A549 (cell line): ENCODE data around the gene MPZ. TPM values are rescaled to one million over a fixed set of nuclear protein-coding genes. Genes with fewer than 3 reads are reported as not detected.

Experiments
- ATAC-seq, 2 experiments: fragments of 200-7000 bp in 1 of 2; fragments of >200 bp in 1 of 2; cut with Nextera tagmentation in 1 of 2; cut with Tn5 transposase in 1 of 2; 3 replicates each; pipeline versions ENCODE4 v1.8.0 to v1.9.1; 2018 to 2020; ENCODE audit warnings: mild to moderate bottlenecking in 1 of 2, moderate library complexity in 1 of 2
- CTCF ChIA-PET: fragments of 300-600 bp; sonication (Branson Sonifier 250); formaldehyde crosslinking; extraction: SDS; loops from one replicate; lab custom pipeline; 2021; ENCODE audit warnings: antibody characterized with exemption, inconsistent platforms; lab: Yijun Ruan, JAX
- POLR2A ChIA-PET: fragments of 350-600 bp; formaldehyde crosslinking; extraction: SDS; loops from one replicate; lab custom pipeline; 2021; ENCODE audit warnings: antibody characterized with exemption, inconsistent platforms; lab: Yijun Ruan, JAX
- DNase-seq, 2 experiments: peaks; one replicate each; pipeline versions ENCODE4 v3.0.0 to v3.0.0-alpha.2; 2011 to 2016; ENCODE audit warnings: low read depth in 1 of 2, low spot score in 1 of 2
- FAIRE-seq: peaks from 2 replicates; lab custom pipeline; 2011; peaks lifted over from hg19 to GRCh38; lab: Jason Lieb, UNC
- H3K27ac ChIP-seq, 2 experiments: fragments of >200 bp; sonication (Bioruptor Twin); formaldehyde crosslinking; 3 replicates each; pipeline ENCODE4 v1.5.1; 2016 to 2017
- H3K4me1 ChIP-seq: fragments of >200 bp; sonication (Bioruptor Twin); formaldehyde crosslinking; 3 replicates; pipeline ENCODE4 v1.6.1; 2016
- H3K4me2 ChIP-seq: fragments of >200 bp; sonication (Bioruptor Twin); formaldehyde crosslinking; 3 replicates; pipeline ENCODE4 v1.6.1; 2016
- H3K4me3 ChIP-seq: fragments of >200 bp; sonication (Bioruptor Twin); formaldehyde crosslinking; 3 replicates; pipeline ENCODE4 v1.5.1; 2016
- H3K9me3 ChIP-seq: fragments of >200 bp; sonication (Bioruptor Twin); formaldehyde crosslinking; 3 replicates; pipeline ENCODE4 v1.6.1; 2016
- ATOH8 ChIP-seq: fragments of 250-450 bp; sonication (Bioruptor Pico); IDR thresholded peaks from 2 replicates; pipeline ENCODE4 v1.5.0; 2020; ENCODE audit warnings: low read depth, mild to moderate bottlenecking, moderate library complexity
- BHLHE40 ChIP-seq: IDR thresholded peaks from 2 replicates; pipeline ENCODE4 v1.6.1; 2012; ENCODE audit warnings: low read depth, low read length, inconsistent platforms
- CBX2 ChIP-seq: fragments of 200-600 bp; sonication (generic); IDR thresholded peaks from 2 replicates; pipeline ENCODE4 v1.6.1; 2016; ENCODE audit warnings: low read depth, mild to moderate bottlenecking, borderline replicate concordance
- CEBPB ChIP-seq, 2 experiments: fragments of >200 bp in 1 of 2; sonication (Bioruptor Twin) in 1 of 2; formaldehyde crosslinking in 1 of 2; IDR thresholded peaks; 2 replicates each; pipeline ENCODE4 v1.6.1; 2012 to 2016
- CHD2 ChIP-seq: fragments of 150-350 bp; IDR thresholded peaks from 2 replicates; pipeline ENCODE4 v1.6.1; 2014; ENCODE audit warnings: low read length; ENCODE audit not compliant: partially characterized antibody
- CTCF ChIP-seq: fragments of >200 bp; sonication (Bioruptor Twin); formaldehyde crosslinking; IDR thresholded peaks from 3 replicates; pipeline ENCODE4 v1.5.1; 2016
- HDAC2 ChIP-seq: fragments of 200-600 bp; sonication (generic); IDR thresholded peaks from 2 replicates; pipeline ENCODE4 v1.6.1; 2016
- HOXB13 ChIP-seq: fragments of 250-450 bp; sonication (Bioruptor Pico); IDR thresholded peaks from 2 replicates; pipeline ENCODE4 v1.5.0; 2020; ENCODE audit warnings: low read depth, mild to moderate bottlenecking, moderate library complexity
- HOXB5 ChIP-seq: fragments of 250-450 bp; sonication (Bioruptor Pico); IDR thresholded peaks from 2 replicates; pipeline ENCODE4 v1.5.0; 2020; ENCODE audit warnings: mild to moderate bottlenecking, moderate library complexity
- JUN ChIP-seq, 2 experiments: fragments of >200 bp; sonication (Bioruptor Twin); formaldehyde crosslinking; IDR thresholded peaks; 2 replicates in 1 of 2; 3 replicates in 1 of 2; pipeline ENCODE4 v1.6.1; 2016 to 2017
- JUNB ChIP-seq: fragments of >200 bp; sonication (Bioruptor Twin); formaldehyde crosslinking; IDR thresholded peaks from 2 replicates; pipeline ENCODE4 v1.6.1; 2016
- MAZ ChIP-seq: fragments of 150-350 bp; IDR thresholded peaks from 2 replicates; pipeline ENCODE4 v1.6.1; 2014; ENCODE audit warnings: antibody characterized with exemption, low read depth, low read length, borderline replicate concordance
- MYC ChIP-seq: IDR thresholded peaks from 2 replicates; pipeline ENCODE4 v1.6.1; 2012; ENCODE audit warnings: mild to moderate bottlenecking, inconsistent platforms, low read length, improper control_type of control experiment, borderline replicate concordance
- NPAS2 ChIP-seq: fragments of 250-450 bp; sonication (Bioruptor Pico); IDR thresholded peaks from 2 replicates; pipeline ENCODE4 v1.8.0; 2022; ENCODE audit warnings: mild to moderate bottlenecking, moderate library complexity, borderline replicate concordance
- NR3C1 ChIP-seq: fragments of >200 bp; sonication (Bioruptor Twin); formaldehyde crosslinking; IDR thresholded peaks from 3 replicates; pipeline ENCODE4 v1.6.1; 2017
- PHF8 ChIP-seq: fragments of 200-600 bp; sonication (generic); IDR thresholded peaks from 2 replicates; pipeline ENCODE4 v1.6.1; 2016; ENCODE audit warnings: low read depth, mild to moderate bottlenecking, antibody characterized with exemption, moderate library complexity, borderline replicate concordance
- POLR2A ChIP-seq: IDR thresholded peaks from 2 replicates; pipeline ENCODE4 v1.6.1; 2012; ENCODE audit warnings: mild to moderate bottlenecking, low read length
- RAD21 ChIP-seq, 2 experiments: fragments of >200 bp in 1 of 2; sonication (Bioruptor Twin) in 1 of 2; formaldehyde crosslinking in 1 of 2; IDR thresholded peaks in 1 of 2; conservative IDR thresholded peaks in 1 of 2; 2 replicates in 1 of 2; 3 replicates in 1 of 2; pipeline ENCODE4 v1.6.1; 2012 to 2018; ENCODE audit warnings: inconsistent platforms in 1 of 2
- RARB ChIP-seq: fragments of 250-450 bp; sonication (Bioruptor Pico); IDR thresholded peaks from 2 replicates; pipeline ENCODE4 v1.8.0; 2021; ENCODE audit warnings: mild to moderate bottlenecking, moderate library complexity
- RFX5 ChIP-seq: fragments of 450-650 bp; IDR thresholded peaks from 2 replicates; pipeline ENCODE4 v1.7.1; 2014; ENCODE audit warnings: antibody characterized with exemption, mild to moderate bottlenecking, moderate library complexity
- RNF2 ChIP-seq: fragments of 200-600 bp; sonication (generic); IDR thresholded peaks from 2 replicates; pipeline ENCODE4 v1.6.1; 2016; ENCODE audit warnings: low read depth, mild to moderate bottlenecking, antibody characterized with exemption, moderate library complexity, borderline replicate concordance
- SMC3 ChIP-seq: fragments of >200 bp; sonication (Bioruptor Twin); formaldehyde crosslinking; IDR thresholded peaks from 3 replicates; pipeline ENCODE4 v1.6.1; 2018; ENCODE audit warnings: inconsistent platforms
- SREBF2 ChIP-seq: fragments of 450-650 bp; IDR thresholded peaks from 2 replicates; pipeline ENCODE4 v1.6.1; 2014; ENCODE audit warnings: mild to moderate bottlenecking, moderate library complexity
- ZC3H11A ChIP-seq: fragments of 450-650 bp; IDR thresholded peaks from 2 replicates; pipeline ENCODE4 v1.6.1; 2014; ENCODE audit warnings: antibody characterized with exemption, mild to moderate bottlenecking
- ZFP36 ChIP-seq: fragments of 450-650 bp; IDR thresholded peaks from 2 replicates; pipeline ENCODE4 v1.6.1; 2014; ENCODE audit warnings: borderline replicate concordance; ENCODE audit not compliant: partially characterized antibody
- ZNF302 ChIP-seq: fragments of 250-450 bp; sonication (Bioruptor Pico); IDR thresholded peaks from 2 replicates; pipeline ENCODE4 v1.9.0; 2021; ENCODE audit warnings: inconsistent platforms, mild to moderate bottlenecking, moderate library complexity
- ZSCAN20 ChIP-seq: fragments of 250-450 bp; sonication (Bioruptor Pico); IDR thresholded peaks from 2 replicates; pipeline ENCODE4 v1.8.0; 2022; ENCODE audit warnings: mild to moderate bottlenecking, moderate library complexity
- WGBS: methylation state at CpG from one replicate; pipeline ENCODE4 v1.1.6; 2017; ENCODE audit errors: missing lambda C conversion rate; 5-methylcytosine and 5-hydroxymethylcytosine counted together
- polyA plus RNA-seq, 4 experiments: library from polyadenylated mRNA; depleted of rRNA in 3 of 4; stranded (reverse); fragments of >200 nt; fragmentation: RNase III in 1 of 4; extraction: RNeasy Plus Mini Kit Qiagen cat#74134 plus additional on column Dnase treatment in 1 of 4; gene quantifications; 2 replicates in 3 of 4; 3 replicates in 1 of 4; pipeline ENCODE4 v1.2.3, GENCODE V29; 2011 to 2017

MPZ gene
- polyA plus RNA-seq, 2 of the 4 experiments (the other 2 are of a cell fraction) = 0.17 to 0.83 TPM

- CTCF ChIA-PET = interaction anchor here (1.2 kb wide), 1 partner anchor 9 kb away, joined by 3 read pairs; no protein-coding TSS in a partner anchor
These were observed 10.4 kb downstream of the MPZ start for GRCh38 chr1:161299347-161299746.

GRCh38 chr1:161298116-161298515, 11.7 kb downstream of the MPZ start:
- no peak for ATAC-seq
- ChIA-PET CTCF (interaction anchor here (1.2 kb wide), 1 partner anchor 8 kb away, joined by 3 read pairs; no protein-coding TSS in a partner anchor), POLR2A (no interaction called here)
- Histone ChIP-seq H3K9me3 (no peaks in the 10 kb centered on the region), H3K4me3 (no peak overlapping the region), H3K27ac (no peak overlapping the region), H3K4me2 (no peak overlapping the region), H3K4me1 (no peaks in the 10 kb centered on the region)
- FAIRE-seq = no peak
- no peak for DNase-seq
- 73% methylated on average over 6 of the region's 6 CpGs for WGBS
- TF ChIP-seq CEBPB (IDR thresholded peaks at IDR 0.05) (no peak), ZFP36 (no peak), RAD21 (conservative IDR thresholded peaks at IDR 0.05 in 1 of 2, IDR thresholded peaks at IDR 0.05 in 1 of 2) (no peak)
- TF ChIP-seq, all 56 proteins: peak for 0

More at GRCh38 chr1:161299347-161299746, 10.4 kb downstream of the MPZ start:
- TF ChIP-seq HOXB13 (CRISPR knock-in tag) (no peak), RFX5 (no peak), HOXB5 (CRISPR knock-in tag) (no peak), RARB (CRISPR knock-in tag) (no peak), ZSCAN20 (CRISPR knock-in tag) (no peak), RNF2 (no peak), CTCF (no peak), ZNF302 (no peak), BHLHE40 (no peak), JUN (IDR thresholded peaks at IDR 0.05) (no peak), RAD21 (conservative IDR thresholded peaks at IDR 0.05 in 1 of 2, IDR thresholded peaks at IDR 0.05 in 1 of 2) (no peak), NPAS2 (CRISPR knock-in tag) (no peak), ATOH8 (CRISPR knock-in tag) (no peak)
- H3K4me2 ChIP-seq = no peak overlapping the region
- no peak for FAIRE-seq
- POLR2A ChIA-PET = no interaction called here
- no peak for DNase-seq
- no peak overlapping the region for H3K27ac ChIP-seq
- no peaks in the 10 kb centered on the region for H3K4me1 ChIP-seq
- WGBS = 79% methylated on average over 9 of the region's 9 CpGs
- H3K4me3 ChIP-seq = no peak overlapping the region
- no peak for ATAC-seq
- H3K9me3 ChIP-seq = no peaks in the 10 kb centered on the region

- Histone ChIP-seq H3K4me1 (no peaks in the 10 kb centered on the region), H3K9me3 (no peaks in the 10 kb centered on the region), H3K27ac (no peak overlapping the region), H3K4me2 (no peak overlapping the region), H3K4me3 (no peak overlapping the region)
- ChIA-PET CTCF (interaction anchor here (1.4 kb wide), 1 partner anchor 105 kb away, joined by 3 read pairs; no protein-coding TSS in a partner anchor), POLR2A (no interaction called here)
- TF ChIP-seq POLR2A (no peak), ZC3H11A (no peak)
- DNase-seq (no peak), ATAC-seq (no peak), FAIRE-seq (no peak)
These were observed 12.4 kb downstream of the MPZ start for GRCh38 chr1:161297415-161297814.

- WGBS = 75% methylated on average over 1 of the region's 1 CpG
- Histone ChIP-seq H3K4me1 (no peaks in the 10 kb centered on the region), H3K27ac (no peak overlapping the region), H3K9me3 (no peaks in the 10 kb centered on the region), H3K4me3 (no peak overlapping the region), H3K4me2 (no peak overlapping the region)
- CTCF ChIA-PET = interaction anchor here (0.6 to 4.8 kb wide), 34 partner anchors 8 to 149 kb away, joined by 3 to 87 read pairs (median 4); partner anchors contain the start of genes APOA2, PCP4L1, PPOX and SDHC
- DNase-seq = no peak
- POLR2A ChIA-PET = no interaction called here
- ATAC-seq = no peak
- no peak for FAIRE-seq
- TF ChIP-seq SMC3 (no peak), HDAC2 (no peak), JUNB (no peak), BHLHE40 (no peak), HOXB13 (CRISPR knock-in tag) (no peak), PHF8 (no peak), CHD2 (no peak), SREBF2 (no peak), CTCF (no peak), NR3C1 (no peak), MYC (no peak), CBX2 (no peak), MAZ (no peak)
These were observed 19.0 kb downstream of the MPZ start for GRCh38 chr1:161290779-161291178.
